DND-41 (cell line): ENCODE results near the gene ACSL5.

ENCODE experiments used
- ATAC-seq: fragments of 200-7000 bp; cut with Tn5 transposase; 3 replicates; pipeline ENCODE4 v1.9.1; 2021; ENCODE audit warnings: low read depth; ENCODE audit not compliant: insufficient read depth
- DNase-seq: peaks from one replicate; pipeline ENCODE4 v3.0.0-alpha.2; 2020
- H2AFZ ChIP-seq: 2 replicates; pipeline ENCODE4 v1.6.0; 2012; ENCODE audit warnings: low read depth, low read length
- H3K27ac ChIP-seq: 2 replicates; pipeline ENCODE4 v1.5.1; 2012; ENCODE audit warnings: low read length, inconsistent platforms
- H3K27me3 ChIP-seq: fragments of 200-600 bp; sonication (generic); 2 replicates; pipeline ENCODE4 v1.6.0; 2012; ENCODE audit warnings: low read length, mild to moderate bottlenecking, inconsistent platforms; ENCODE audit not compliant: insufficient read depth, poor library complexity
- H3K36me3 ChIP-seq: 2 replicates; pipeline ENCODE4 v1.5.1; 2012; ENCODE audit warnings: low read length, inconsistent platforms; ENCODE audit not compliant: insufficient read depth
- H3K4me1 ChIP-seq: 2 replicates; pipeline ENCODE4 v1.5.1; 2012; ENCODE audit warnings: mild to moderate bottlenecking, low read length; ENCODE audit not compliant: insufficient read depth
- H3K4me2 ChIP-seq: 2 replicates; pipeline ENCODE4 v1.6.0; 2012; ENCODE audit warnings: mild to moderate bottlenecking, moderate library complexity, low read length, inconsistent platforms; ENCODE audit not compliant: insufficient read depth
- H3K4me3 ChIP-seq, 2 experiments: fragments of 200-600 bp in 1 of 2; shearing (Covaris generic) in 1 of 2; 2 replicates each; pipeline ENCODE4 v1.5.1; 2012 to 2016; ENCODE audit warnings: inconsistent platforms in 2 of 2, low read length in 2 of 2, mild to moderate bottlenecking in 2 of 2, low read depth in 1 of 2, moderate library complexity in 1 of 2
- H3K79me2 ChIP-seq: 2 replicates; pipeline ENCODE4 v1.6.0; 2012; ENCODE audit warnings: low read length, inconsistent platforms; ENCODE audit not compliant: insufficient read depth
- H3K9ac ChIP-seq: 2 replicates; pipeline ENCODE4 v1.6.0; 2012; ENCODE audit warnings: low read depth, mild to moderate bottlenecking, inconsistent platforms, low read length, moderate library complexity
- H3K9me3 ChIP-seq: 2 replicates; pipeline ENCODE4 v1.5.1; 2012; ENCODE audit warnings: low read length, moderate library complexity, mild to moderate bottlenecking, inconsistent platforms; ENCODE audit not compliant: insufficient read depth, severe bottlenecking
- H4K20me1 ChIP-seq: 2 replicates; pipeline ENCODE4 v1.6.0; 2012; ENCODE audit warnings: low read length; ENCODE audit not compliant: insufficient read depth
- CTCF ChIP-seq: IDR thresholded peaks from 2 replicates; pipeline ENCODE4 v1.5.1; 2012; ENCODE audit warnings: borderline replicate concordance, low read length, moderate library complexity, mild to moderate bottlenecking; ENCODE audit not compliant: poor library complexity, severe bottlenecking; ENCODE audit errors: extremely low read depth
- EZH2 ChIP-seq: IDR thresholded peaks from 3 replicates; pipeline ENCODE4 v1.6.1; 2012; ENCODE audit warnings: borderline replicate concordance, low read depth, mild to moderate bottlenecking, moderate library complexity, low read length, inconsistent platforms; ENCODE audit not compliant: severe bottlenecking

ACSL5 gene

GRCh38 chr10:112330607-112331160 is 43.2 kb upstream of the ACSL5 start:
- Histone ChIP-seq H3K4me3 (no peak overlapping the region), H3K9ac (no peak overlapping the region), H3K79me2 (no peaks in the 10 kb centered on the region), H3K27ac (no peak overlapping the region), H2AFZ (no peak overlapping the region), H3K36me3 (no peaks in the 10 kb centered on the region), H3K27me3 (peaks cover 20% of the 10 kb centered on the region), H3K4me2 (no peak overlapping the region), H3K9me3 (no peaks in the 10 kb centered on the region), H3K4me1 (no peaks in the 10 kb centered on the region), H4K20me1 (no peaks in the 10 kb centered on the region)
- ATAC-seq (no peak), DNase-seq (no peak)
- no peak for TF ChIP-seq CTCF
- TF ChIP-seq EZH2: no peak

- no peaks in the 10 kb centered on the region for H3K9me3 ChIP-seq
- H2AFZ ChIP-seq: no peak overlapping the region
- ATAC-seq: no peak
- no peaks in the 10 kb centered on the region for H3K79me2 ChIP-seq
- H3K4me2 ChIP-seq: no peak overlapping the region
- no peak for DNase-seq
- H3K27me3 ChIP-seq: peaks cover 28% of the 10 kb centered on the region
- H3K4me3 ChIP-seq: no peak overlapping the region
- TF ChIP-seq CTCF (no peak), EZH2 (no peak)
- no peaks in the 10 kb centered on the region for H3K36me3 ChIP-seq
- no peak overlapping the region for H3K9ac ChIP-seq
- H3K4me1 ChIP-seq: no peaks in the 10 kb centered on the region
- no peaks in the 10 kb centered on the region for H4K20me1 ChIP-seq
- H3K27ac ChIP-seq: no peak overlapping the region
Observed at GRCh38 chr10:112332022-112332421, 41.9 kb upstream of the ACSL5 start.

GRCh38 chr10:112332509-112333228 is 41.2 kb upstream of the ACSL5 start:
- Histone ChIP-seq H3K4me3 (no peak overlapping the region), H3K4me1 (no peaks in the 10 kb centered on the region), H3K36me3 (no peaks in the 10 kb centered on the region), H3K27me3 (peaks cover 32% of the 10 kb centered on the region), H3K9ac (no peak overlapping the region), H2AFZ (no peak overlapping the region), H3K4me2 (no peak overlapping the region), H3K79me2 (no peaks in the 10 kb centered on the region), H3K27ac (no peak overlapping the region), H4K20me1 (no peaks in the 10 kb centered on the region), H3K9me3 (no peaks in the 10 kb centered on the region)
- DNase-seq (no peak), ATAC-seq (no peak)
- no peak for TF ChIP-seq CTCF
- TF ChIP-seq EZH2: no peak
